PC-3 (cell line): ENCODE measurements around the gene RAD51C. TPM values are rescaled to one million over a fixed set of nuclear protein-coding genes. Genes with fewer than 3 reads are reported as not detected.

ENCODE experiments used
- ATAC-seq: fragments of 200-7000 bp; cut with Tn5 transposase; 2 replicates; pipeline ENCODE4 v1.9.1; 2020; ENCODE audit warnings: mild to moderate bottlenecking, moderate library complexity
- Bru-seq: library from RNA; stranded (reverse); fragments of 400-500 nt; gene quantifications from one replicate; lab custom pipeline; 2021; lab: Mats Ljungman, UMichigan
- BruChase-seq, 2 experiments: library from RNA; stranded (reverse); fragments of 400-500 nt; gene quantifications; one replicate each; lab custom pipeline; 2021; lab: Mats Ljungman, UMichigan
- BruUV-seq: library from RNA; stranded (reverse); fragments of 400-500 nt; replicated peaks from 2 replicates; lab custom pipeline; 2021; lab: Mats Ljungman, UMichigan
- CTCF ChIA-PET: fragments of 300-600 bp; sonication (Branson Sonifier 250); formaldehyde crosslinking; loops from one replicate; lab custom pipeline; 2022; ENCODE audit warnings: antibody characterized with exemption; lab: Charles Lee
- POLR2A ChIA-PET: fragments of 300-600 bp; sonication (Branson Sonifier 250); formaldehyde crosslinking; loops from one replicate; lab custom pipeline; 2022; ENCODE audit warnings: antibody characterized with exemption; ENCODE audit not compliant: unreplicated experiment; lab: Charles Lee
- DNase-seq: peaks from one replicate; pipeline ENCODE4 v3.0.0-alpha.2; 2015
- H2AFZ ChIP-seq: fragments of 300-600 bp; sonication (generic); 2 replicates; pipeline ENCODE4 v1.6.0; 2016; ENCODE audit warnings: antibody characterized with exemption, low read length
- H3F3A ChIP-seq: fragments of 300-600 bp; sonication (generic); one replicate; pipeline ENCODE4 v1.6.0; 2017; ENCODE audit warnings: antibody characterized with exemption, low read length, control low read depth, mild to moderate bottlenecking; ENCODE audit not compliant: unreplicated experiment
- H3K27ac ChIP-seq: fragments of 300-600 bp; sonication (generic); 2 replicates; pipeline ENCODE4 v1.5.1; 2016; ENCODE audit warnings: mild to moderate bottlenecking, low read length
- H3K27me3 ChIP-seq: fragments of 300-600 bp; sonication (generic); 2 replicates; pipeline ENCODE4 v1.6.1; 2016; ENCODE audit warnings: low read length, mixed read lengths
- H3K36me3 ChIP-seq: fragments of 300-600 bp; sonication (generic); 2 replicates; pipeline ENCODE4 v1.6.1; 2016; ENCODE audit warnings: low read depth, mixed run types, low read length, mixed read lengths
- H3K4me1 ChIP-seq: fragments of 300-600 bp; sonication (generic); 2 replicates; pipeline ENCODE4 v1.5.1; 2016; ENCODE audit warnings: low read length; ENCODE audit not compliant: insufficient read depth
- H3K4me2 ChIP-seq: fragments of 300-600 bp; sonication (generic); 2 replicates; pipeline ENCODE4 v1.6.0; 2016; ENCODE audit warnings: low read length
- H3K4me3 ChIP-seq: fragments of 300-600 bp; sonication (generic); 2 replicates; pipeline ENCODE4 v1.5.1; 2016; ENCODE audit warnings: mild to moderate bottlenecking, low read length, mixed read lengths
- H3K79me2 ChIP-seq: fragments of 300-600 bp; sonication (generic); 2 replicates; pipeline ENCODE4 v1.6.1; 2017; ENCODE audit warnings: low read length, mixed read lengths
- H3K9ac ChIP-seq: fragments of 300-600 bp; sonication (generic); 2 replicates; pipeline ENCODE4 v1.6.0; 2016; ENCODE audit warnings: mild to moderate bottlenecking, low read length
- H3K9me2 ChIP-seq: fragments of 300-600 bp; sonication (generic); replicated peaks from 2 replicates; pipeline ENCODE4 v1.6.1; 2016; ENCODE audit warnings: mixed run types, low read length, mixed read lengths
- H3K9me3 ChIP-seq: fragments of 300-600 bp; sonication (generic); 2 replicates; pipeline ENCODE4 v1.6.1; 2016; ENCODE audit warnings: low read length, mixed read lengths
- H4K20me1 ChIP-seq: fragments of 300-600 bp; sonication (generic); 2 replicates; pipeline ENCODE4 v1.6.1; 2016; ENCODE audit warnings: low read length, mixed read lengths
- EZH2 ChIP-seq: fragments of 300-600 bp; sonication (generic); IDR thresholded peaks from one replicate; pipeline ENCODE4 v1.6.1; 2017; ENCODE audit warnings: antibody characterized with exemption, mild to moderate bottlenecking, low read length; ENCODE audit not compliant: unreplicated experiment
- EZH2phosphoT487 ChIP-seq: fragments of 300-600 bp; sonication (generic); IDR thresholded peaks from 2 replicates; pipeline ENCODE4 v1.6.1; 2018; ENCODE audit warnings: mild to moderate bottlenecking, antibody characterized with exemption, low read length, borderline replicate concordance
- intact Hi-C: fragments of 100-400 bp; cut with micrococcal nuclease; formaldehyde crosslinking; loops from 2 replicates; pipeline ENCODE4 v1.9.0; 2023
- long read RNA-seq: library from polyadenylated mRNA; unstranded; transcript quantifications from one replicate; pipeline ENCODE4 v2.0.0, GENCODE V29; 2021; ENCODE audit not compliant: unreplicated experiment
- total RNA-seq: library from RNA; depleted of rRNA; stranded (reverse); fragments of >200 nt; gene quantifications from 2 replicates; pipeline ENCODE4 v1.2.3, GENCODE V29; 2014; rRNA removed
- TF ChIP-seq, protein P1 (sequence below): fragments of 300-600 bp; sonication (generic); conservative IDR thresholded peaks from 2 replicates; pipeline ENCODE4 v1.5.1; 2017; ENCODE audit warnings: antibody characterized with exemption, low read depth, mild to moderate bottlenecking, low read length

Gene RAD51C
- total RNA-seq = 58.9 and 71.1 TPM in 2 replicates
- Bru-seq, nascent RNA = percentile 61 among the genes with signal in this experiment
- BruChase-seq, experiment 1, labeled RNA remaining after a 6-hour chase = percentile 65 among the genes with signal in this experiment
- BruChase-seq, experiment 2, labeled RNA remaining after a 2-hour chase = percentile 60 among the genes with signal in this experiment
- long read RNA-seq, transcript RAD51C-201 (9 exons, 2,591 nt) = major isoform, 13 of 45 reads
- long read RNA-seq, partial matches to known transcripts = 4 of 45 reads
- long read RNA-seq, other reads (novel, unspliced or antisense) = 23 of 45 reads

DNA sequence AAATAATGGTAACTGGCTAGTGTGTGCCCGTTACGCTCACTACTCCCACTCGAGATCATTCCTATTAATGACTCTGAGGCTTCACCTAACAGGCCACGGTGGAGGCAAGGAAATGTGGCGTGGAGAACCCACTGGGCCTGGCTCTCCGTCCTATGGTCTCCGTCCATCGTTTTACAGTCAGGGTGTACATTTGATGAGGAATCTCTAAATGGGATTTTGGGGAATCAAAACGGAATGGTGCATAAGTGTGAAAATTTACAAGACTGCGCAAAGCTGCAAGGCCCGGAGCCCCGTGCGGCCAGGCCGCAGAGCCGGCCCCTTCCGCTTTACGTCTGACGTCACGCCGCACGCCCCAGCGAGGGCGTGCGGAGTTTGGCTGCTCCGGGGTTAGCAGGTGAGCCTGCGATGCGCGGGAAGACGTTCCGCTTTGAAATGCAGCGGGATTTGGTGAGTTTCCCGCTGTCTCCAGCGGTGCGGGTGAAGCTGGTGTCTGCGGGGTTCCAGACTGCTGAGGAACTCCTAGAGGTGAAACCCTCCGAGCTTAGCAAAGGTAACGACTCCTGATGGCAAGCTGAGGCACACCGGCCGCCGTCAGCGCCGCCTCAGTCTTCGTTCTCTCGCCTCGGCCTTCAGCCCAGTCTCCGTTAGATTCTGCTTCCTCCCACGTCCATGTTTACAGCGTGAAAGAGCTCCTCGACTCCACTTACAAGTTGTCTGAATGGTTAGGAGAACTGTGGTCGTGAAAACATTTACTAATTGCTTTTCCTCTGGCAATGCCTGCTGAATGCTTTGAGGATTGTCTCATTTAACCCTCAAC lies at the start of gene RAD51C:
Gene RAD51C, plus strand, starts transcription at position 364 of the 817 bp plus-strand sequence. Its CDS starts 42 bp downstream, at position 406.
- Histone ChIP-seq H2AFZ (peak within 1 kb of the TSS; percentile 98), H3K36me3 (peaks cover 6% of the 10 kb centered on the region; the same call in 1 of the 2 replicates), H3K27me3 (no peaks in the 10 kb centered on the region), H3K9ac (peak within 1 kb of the TSS; percentile 82), H3F3A (no peaks in the 10 kb centered on the region), H3K27ac (peak within 1 kb of the TSS; percentile 46), H3K9me2 (no peaks in the 10 kb centered on the region), H3K79me2 (peaks cover 31% of the 10 kb centered on the region), H4K20me1 (no peaks in the 10 kb centered on the region), H3K4me2 (peak within 1 kb of the TSS; percentile 91), H3K9me3 (no peaks in the 10 kb centered on the region), H3K4me1 (peaks cover 23% of the 10 kb centered on the region), H3K4me3 (peak within 1 kb of the TSS; percentile 76)
- DNase-seq = peak; percentile 94
- TSS peak; percentile 97 for BruUV-seq
- intact Hi-C loops = loop anchor here (5.0 kb wide), 2 partner anchors 60 to 175 kb away; no protein-coding TSS in a partner anchor
- peak; percentile 99 for ATAC-seq
- ChIA-PET POLR2A (interaction anchor here (0.5 to 0.7 kb wide), 2 partner anchors 9 to 97 kb away, joined by 3 to 8 read pairs; no protein-coding TSS in a partner anchor), CTCF (interaction anchor here (0.6 kb wide), 1 partner anchor 25 kb away, joined by 4 read pairs; no protein-coding TSS in a partner anchor)
- TF ChIP-seq EZH2phosphoT487 (no peak), EZH2 (no peak)
- TF ChIP-seq, protein P1, sequence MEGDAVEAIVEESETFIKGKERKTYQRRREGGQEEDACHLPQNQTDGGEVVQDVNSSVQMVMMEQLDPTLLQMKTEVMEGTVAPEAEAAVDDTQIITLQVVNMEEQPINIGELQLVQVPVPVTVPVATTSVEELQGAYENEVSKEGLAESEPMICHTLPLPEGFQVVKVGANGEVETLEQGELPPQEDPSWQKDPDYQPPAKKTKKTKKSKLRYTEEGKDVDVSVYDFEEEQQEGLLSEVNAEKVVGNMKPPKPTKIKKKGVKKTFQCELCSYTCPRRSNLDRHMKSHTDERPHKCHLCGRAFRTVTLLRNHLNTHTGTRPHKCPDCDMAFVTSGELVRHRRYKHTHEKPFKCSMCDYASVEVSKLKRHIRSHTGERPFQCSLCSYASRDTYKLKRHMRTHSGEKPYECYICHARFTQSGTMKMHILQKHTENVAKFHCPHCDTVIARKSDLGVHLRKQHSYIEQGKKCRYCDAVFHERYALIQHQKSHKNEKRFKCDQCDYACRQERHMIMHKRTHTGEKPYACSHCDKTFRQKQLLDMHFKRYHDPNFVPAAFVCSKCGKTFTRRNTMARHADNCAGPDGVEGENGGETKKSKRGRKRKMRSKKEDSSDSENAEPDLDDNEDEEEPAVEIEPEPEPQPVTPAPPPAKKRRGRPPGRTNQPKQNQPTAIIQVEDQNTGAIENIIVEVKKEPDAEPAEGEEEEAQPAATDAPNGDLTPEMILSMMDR = no peak

DNA sequence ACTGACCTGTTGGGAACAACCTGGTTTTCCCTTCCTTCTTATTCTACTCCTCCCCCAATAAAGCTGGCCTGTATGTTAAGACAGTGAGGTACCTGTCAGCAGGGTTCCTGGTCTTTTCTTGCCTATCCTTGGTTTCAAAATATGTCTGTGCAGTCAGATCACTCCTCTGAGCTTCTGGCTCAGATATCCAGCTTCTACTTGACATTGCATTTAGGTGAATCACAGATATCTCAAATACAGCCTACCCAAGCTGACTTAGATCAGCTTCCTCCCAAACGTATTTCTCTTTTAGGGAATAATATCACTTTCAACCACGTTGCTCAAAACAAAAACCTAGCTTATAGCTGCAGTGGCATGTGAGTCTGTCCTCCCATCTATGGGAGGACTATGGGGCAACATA lies 49.3 kb upstream of the RAD51C start:
- no peak overlapping the region for H3K9ac ChIP-seq
- intact Hi-C loops = no loop called here
- ATAC-seq (peak; percentile 81), DNase-seq (peak; percentile 67)
- CTCF ChIA-PET = interaction anchor here (0.7 kb wide), 2 partner anchors 124 to 441 kb away, joined by 3 read pairs; no protein-coding TSS in a partner anchor
- H3K9me3 ChIP-seq = no peaks in the 10 kb centered on the region
- H3K27me3 ChIP-seq = no peaks in the 10 kb centered on the region
- H3K4me3 ChIP-seq = no peak overlapping the region
- H3K79me2 ChIP-seq = no peaks in the 10 kb centered on the region
- H3K36me3 ChIP-seq = no peaks in the 10 kb centered on the region
- H3K9me2 ChIP-seq = no peaks in the 10 kb centered on the region
- no peaks in the 10 kb centered on the region for H3F3A ChIP-seq
- H2AFZ ChIP-seq = peak overlapping the region; percentile 58; the same call in 1 of the 2 replicates
- H3K4me1 ChIP-seq = peaks cover 10% of the 10 kb centered on the region
- POLR2A ChIA-PET = interaction anchor here (0.6 to 1.7 kb wide), 3 partner anchors 12 to 464 kb away, joined by 3 to 16 read pairs (median 9); partner anchors contain the start of gene TRIM37
- peak overlapping the region; percentile 38 for H3K4me2 ChIP-seq
- no TSS peak for BruUV-seq
- no peak overlapping the region for H3K27ac ChIP-seq
- TF ChIP-seq EZH2 (no peak), EZH2phosphoT487 (no peak)
- TF ChIP-seq, protein P1 = no peak
- no peaks in the 10 kb centered on the region for H4K20me1 ChIP-seq
